GM10847 (cell line): ENCODE results near the gene BCAS1.

Experiments
- POLR2A ChIP-seq: IDR thresholded peaks from 2 replicates; pipeline ENCODE4 v1.6.1; 2011; ENCODE audit not compliant: insufficient read length; ENCODE audit errors: extremely low read depth

The BCAS1 gene

DNA sequence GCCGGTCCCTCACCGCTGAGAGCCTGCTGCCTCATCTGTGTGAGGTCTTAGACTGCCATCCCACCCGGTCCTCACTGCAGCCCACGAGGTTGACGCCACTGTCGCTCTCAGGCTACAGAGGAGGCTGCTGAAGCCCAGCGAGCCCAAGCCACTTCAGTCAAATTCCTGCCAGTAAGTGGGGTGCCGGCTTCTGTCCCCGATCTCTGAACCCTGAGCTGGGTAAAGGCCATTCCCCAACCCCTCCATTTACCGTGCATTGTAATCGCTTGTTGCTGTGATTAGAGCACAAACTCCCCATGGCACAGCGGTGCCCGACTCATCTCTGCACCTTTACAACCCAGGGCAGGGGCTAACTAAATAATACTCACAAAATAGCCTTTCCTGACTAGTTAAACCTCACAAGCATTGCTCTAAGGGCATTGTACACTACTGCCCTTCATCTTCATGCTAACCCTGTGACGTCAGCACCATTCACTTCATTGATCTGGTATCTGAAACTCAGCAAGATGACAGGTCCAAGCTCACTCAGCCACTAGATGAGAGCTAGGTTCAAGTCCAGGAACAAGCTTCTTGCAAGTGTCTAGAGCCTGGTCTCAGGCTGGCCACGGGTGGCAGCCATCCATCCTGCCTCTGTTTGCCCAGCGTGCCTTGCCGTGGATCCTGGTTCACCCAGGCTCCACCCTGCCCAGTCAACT, 122.7 kb downstream of the BCAS1 start:
- TF ChIP-seq POLR2A: no peak

- TF ChIP-seq POLR2A: no peak
Observed at GRCh38 chr20:53946106-53946505, 124.3 kb downstream of the BCAS1 start.

- no peak for TF ChIP-seq POLR2A
Observed at GRCh38 chr20:53945478-53945877, 124.9 kb downstream of the BCAS1 start.

DNA sequence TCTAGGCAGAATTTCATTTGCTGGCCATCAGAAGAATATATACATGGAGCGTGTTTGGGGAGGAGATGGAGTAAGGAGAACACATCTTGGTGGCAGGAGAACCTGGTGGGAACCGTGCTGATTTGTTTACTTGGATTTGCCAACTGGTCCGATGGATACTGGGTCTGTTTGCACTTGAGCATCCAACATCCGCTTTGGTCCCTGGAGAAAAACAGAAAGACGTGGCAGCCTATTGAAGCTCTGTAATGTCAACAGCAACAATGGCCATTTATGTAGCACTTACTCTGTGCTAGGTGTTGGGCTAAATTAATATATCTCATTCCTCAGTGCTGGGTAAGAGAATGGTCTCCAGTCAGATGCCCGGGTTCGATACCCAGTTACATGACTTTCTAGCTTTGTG, 125.6 kb downstream of the BCAS1 start:
- no peak for TF ChIP-seq POLR2A

DNA sequence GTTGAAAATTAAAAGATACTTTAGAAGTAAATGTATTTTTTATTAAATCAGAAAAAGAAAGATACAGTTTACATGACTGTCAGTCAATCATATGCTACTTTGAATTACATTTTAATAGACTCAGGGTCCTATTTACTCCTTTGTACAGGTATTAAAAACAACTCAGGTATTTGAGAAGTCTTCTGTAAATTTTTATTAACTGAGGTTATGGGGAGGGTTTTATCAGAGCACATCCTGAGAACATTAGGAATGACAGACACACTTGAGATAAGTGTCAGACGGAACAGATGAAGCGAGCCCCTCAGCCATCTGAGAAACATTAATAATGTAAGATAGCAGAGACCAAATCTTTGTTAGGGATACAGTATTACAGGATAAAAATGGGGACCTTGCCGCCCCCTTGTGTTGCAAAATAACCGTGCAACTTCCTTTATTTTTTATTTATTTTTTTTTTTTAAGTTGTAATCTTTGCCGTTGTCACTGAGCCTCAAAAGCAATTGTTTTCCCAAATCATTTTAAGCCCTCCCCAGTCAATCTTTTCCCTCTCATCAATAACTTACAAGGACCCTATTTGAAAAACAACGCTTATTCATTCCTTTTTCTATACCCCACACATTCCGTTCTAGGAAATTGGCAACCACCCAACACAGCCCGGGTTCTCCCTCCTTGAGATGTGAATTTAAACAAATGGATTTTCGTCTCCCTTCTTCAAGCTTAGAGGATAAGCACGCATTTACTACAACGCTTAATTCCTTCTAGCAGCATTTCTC, 126.7 kb downstream of the BCAS1 start:
- no peak for TF ChIP-seq POLR2A

DNA sequence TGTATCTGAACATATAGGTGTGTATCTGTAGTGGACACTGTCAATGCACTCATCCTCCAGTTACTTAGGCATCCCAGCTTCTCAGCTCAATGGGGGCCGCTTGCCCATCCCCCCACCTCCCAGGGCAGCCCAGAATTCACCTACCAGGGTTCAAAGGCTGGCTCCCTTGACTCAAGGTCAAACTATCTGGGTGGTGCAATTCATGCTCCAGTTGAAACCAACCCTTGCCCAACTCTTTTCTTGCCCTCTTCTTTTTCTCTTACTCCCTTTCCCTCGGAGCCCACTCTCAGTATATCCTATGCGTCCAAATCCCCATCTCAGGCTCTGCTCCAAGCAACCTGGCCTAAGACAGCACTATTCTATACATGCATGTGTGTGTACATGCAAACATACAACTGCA, 127.4 kb downstream of the BCAS1 start:
- TF ChIP-seq POLR2A: no peak

DNA sequence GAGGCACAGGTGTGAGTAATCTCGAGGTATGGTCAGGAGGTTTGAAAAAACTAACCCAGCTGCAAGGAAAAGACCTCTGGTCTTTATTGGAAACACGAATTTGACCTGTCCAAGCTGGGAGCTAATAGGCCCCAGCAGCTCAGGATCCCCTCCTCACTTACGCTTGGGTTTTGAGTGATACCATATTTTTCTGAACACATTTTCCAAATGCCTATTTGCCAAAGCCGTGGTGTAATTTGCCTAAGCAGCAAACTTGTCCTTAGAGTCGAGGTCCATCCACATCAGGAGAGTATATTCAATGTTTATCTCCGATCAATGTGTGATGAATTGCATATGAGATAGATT, 128.0 kb downstream of the BCAS1 start:
- no peak for TF ChIP-seq POLR2A

DNA sequence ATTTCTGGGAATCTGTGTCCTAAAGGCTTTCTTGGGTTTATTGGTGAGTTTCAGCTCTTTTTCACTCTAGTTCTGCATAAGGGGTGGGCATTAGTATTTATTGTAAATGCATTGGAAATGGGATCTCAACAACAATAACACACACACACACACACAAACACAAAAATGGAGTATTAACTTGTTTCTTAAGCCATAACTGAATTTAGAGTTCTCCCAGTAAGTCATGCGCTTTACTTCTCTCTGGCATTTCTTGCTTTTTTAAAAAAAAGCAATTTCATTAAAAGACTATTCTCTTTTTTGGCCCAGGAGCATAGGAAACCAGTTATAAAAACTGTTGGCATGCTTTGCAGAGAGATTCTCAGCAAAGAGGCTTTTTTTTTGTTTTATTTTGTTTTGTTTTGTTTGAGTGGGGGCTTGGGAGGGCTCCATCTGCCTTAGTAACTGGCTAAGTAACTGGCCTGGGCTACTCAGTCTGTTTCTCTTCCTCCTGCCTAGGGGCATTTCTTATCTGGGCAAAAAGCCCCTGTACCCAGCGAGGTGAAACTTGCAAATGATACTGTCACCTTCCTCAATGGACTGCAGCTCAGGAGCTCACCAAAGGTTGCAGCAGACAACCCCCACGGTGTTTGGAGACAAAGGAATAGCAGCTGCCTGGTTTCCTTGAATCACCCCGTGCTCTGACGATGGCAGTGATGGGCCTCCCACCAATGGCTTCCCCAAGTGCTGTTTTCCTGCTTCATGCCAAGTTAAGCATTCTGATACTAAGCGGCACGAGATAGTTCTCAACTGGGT, 128.5 kb downstream of the BCAS1 start:
- TF ChIP-seq POLR2A: no peak

DNA sequence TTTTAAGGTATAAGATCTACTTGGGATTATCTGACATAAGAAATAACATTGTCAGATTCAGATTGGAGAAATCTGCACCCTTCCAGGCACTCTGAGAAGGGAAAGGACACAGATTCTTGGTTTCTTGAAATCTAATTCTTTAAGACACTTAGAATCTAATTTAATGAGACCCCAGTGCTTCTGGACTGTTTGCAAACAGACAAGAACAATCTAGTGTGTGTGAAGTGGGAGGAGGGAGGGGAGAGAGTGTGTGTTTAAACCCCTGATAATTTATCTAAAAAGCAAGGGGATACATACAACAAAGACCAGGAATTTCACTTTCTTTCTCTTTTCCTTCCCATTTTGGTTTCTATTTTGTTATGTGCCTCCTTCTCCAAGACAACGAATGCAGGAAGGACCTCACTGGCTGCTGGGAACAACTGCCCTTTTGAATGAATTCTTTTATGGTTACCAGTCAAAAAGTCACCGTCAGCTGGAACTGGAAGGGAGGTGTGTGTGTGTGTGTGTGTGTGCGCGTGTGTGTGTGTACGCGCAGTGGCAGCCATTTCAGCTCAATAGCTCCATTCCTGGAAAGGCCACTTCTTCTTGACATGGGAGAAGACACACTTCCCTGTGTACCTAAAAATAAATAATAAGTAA, 129.4 kb downstream of the BCAS1 start:
- no peak for TF ChIP-seq POLR2A

DNA sequence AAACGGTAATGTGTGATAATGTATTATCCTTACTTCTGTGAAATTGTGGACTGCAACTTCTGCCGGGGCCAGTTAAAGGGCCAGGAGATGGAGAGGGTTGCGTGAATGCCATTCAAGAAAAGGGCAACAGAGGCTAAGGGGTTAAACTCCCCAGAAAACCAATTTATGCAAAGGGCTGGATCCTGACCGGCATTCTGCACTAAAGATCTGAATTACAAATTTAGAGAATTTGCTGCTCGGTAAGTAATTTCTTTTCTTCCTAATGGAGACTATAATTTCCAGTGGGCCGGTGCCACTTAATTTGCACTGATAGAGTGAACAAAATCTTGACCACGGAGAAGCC, 130.1 kb downstream of the BCAS1 start:
- TF ChIP-seq POLR2A: no peak

DNA sequence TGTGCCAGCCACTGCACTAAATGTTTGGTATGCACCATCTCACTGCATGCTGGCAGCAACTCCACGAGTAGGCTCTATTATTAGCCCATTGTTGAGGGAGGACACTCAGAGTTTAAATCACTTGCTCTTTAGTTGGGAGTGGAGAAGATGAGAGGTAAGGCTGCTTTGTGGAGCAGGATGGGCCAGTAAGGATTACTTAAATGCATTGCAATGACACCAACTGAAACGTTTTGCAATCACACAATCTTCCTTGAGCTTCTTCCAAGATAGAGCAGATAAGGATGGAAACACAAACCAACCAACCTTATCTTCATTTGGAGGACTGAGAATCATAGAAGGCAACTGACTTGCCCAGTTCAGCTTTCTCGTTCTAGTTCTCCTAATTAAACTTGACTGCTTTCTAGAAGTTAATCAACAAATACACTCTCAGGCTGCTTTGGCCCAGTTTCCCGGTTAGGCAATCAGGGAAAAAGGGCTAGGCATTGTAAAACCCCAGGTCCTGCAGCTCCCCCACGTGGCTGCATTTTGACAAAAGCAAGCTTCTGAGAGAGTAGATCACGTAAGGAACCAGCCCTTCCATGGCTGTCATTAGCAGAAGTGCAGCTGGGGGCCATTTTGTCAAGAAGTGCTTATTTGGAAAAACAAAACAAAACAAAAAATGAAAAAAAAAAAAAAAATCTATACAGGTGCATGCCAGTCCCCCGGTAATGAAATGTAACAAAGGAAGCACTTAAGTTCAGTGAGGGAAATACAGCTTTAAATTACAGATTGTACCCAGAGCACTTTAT, 130.6 kb downstream of the BCAS1 start:
- no peak for TF ChIP-seq POLR2A

DNA sequence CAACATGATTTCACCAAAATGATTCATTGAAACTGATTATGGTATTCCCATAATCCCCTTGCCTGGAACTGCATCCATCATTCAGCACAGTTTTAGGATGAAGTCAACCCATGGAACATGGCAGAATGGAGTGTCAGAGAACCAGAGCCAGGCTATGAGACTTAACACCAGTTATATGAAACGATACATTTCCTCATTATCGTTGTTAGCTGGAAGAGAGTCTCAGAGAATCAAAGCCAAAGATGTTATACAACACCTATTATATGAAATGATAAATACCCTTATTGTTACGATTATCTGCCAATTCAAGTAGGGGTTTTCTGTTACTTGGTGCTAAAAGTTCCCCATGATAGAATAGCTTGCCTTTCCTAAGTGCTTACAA, 131.2 kb downstream of the BCAS1 start:
- TF ChIP-seq POLR2A: no peak

DNA sequence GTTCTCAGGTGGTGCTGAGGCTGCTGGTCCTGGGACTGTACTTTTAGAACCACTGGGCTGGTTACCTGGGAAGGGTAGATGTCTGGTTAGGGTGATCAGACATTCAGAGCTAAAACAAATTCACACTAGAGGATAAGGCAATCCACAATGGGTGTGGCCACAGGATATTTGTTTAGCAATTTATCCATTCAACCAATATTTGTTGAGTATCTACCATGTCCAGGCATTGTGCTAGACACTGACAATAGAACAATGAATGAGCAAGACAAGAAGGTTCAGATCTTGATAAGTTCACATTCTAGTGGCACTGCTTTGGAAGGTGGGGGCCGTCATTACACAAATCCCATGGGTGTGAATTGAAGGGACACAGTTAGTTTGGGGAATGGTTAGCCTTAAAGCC, 131.7 kb downstream of the BCAS1 start:
- no peak for TF ChIP-seq POLR2A

- TF ChIP-seq POLR2A: no peak
Observed at GRCh38 chr20:53937929-53938367, 132.4 kb downstream of the BCAS1 start.

- no peak for TF ChIP-seq POLR2A
Observed at GRCh38 chr20:53937339-53937741, 133.1 kb downstream of the BCAS1 start.

DNA sequence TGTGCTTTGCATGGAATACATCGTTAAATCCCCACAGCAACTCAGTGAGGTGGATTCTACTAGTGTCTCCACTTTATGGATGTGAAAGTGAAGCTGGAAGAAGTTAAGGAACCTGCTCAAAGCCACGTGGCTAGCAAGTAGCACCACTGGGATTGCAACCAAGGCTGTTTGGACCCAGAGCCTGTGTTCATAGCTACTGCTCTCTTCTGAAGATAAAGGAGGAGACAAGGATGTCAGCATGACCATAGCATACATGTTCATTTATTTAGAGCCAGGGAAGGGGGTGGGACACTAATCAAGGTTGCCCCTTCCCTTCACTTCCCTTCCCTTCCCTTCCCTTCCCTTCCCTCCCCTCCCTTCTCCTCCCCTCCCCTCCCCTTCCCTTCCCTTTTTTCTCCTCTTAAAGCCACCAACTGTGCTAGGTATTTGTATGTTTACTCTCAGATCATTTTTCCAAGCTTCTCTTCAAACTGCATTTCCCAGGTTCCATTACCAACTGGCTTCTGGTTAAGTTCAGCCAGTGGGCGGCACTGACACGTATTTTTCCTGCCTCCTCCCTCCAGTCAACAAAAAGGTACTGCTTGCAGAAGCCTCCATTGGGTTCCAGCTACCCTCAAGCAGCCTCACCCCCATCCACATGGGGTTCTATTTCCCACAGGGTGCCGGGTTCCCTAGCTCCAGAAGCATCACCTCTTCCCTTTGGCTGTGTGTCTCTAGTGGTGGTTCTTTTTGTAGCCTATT, 134.9 kb downstream of the BCAS1 start:
- TF ChIP-seq POLR2A: no peak
